Effector memory CD8-positive, alpha-beta T cell (primary cell): ENCODE data around the gene STARD3.
A peak's percentile ranks its signal among the peaks of the same experiment; 100 is the strongest.

ENCODE experiments used
- ATAC-seq: fragments of 150-1000 bp; cut with Tn5 transposase; replicated peaks from 2 replicates; pipeline ENCODE4 v1.10.0; 2021; ENCODE audit warnings: mild to moderate bottlenecking, moderate library complexity
- DNase-seq, 3 experiments: peaks; one replicate each; pipeline ENCODE4 v3.0.0; 2021
- H3K27ac Mint-ChIP-seq, 2 donors: one replicate each; pipeline ENCODE4 v1.8.0; 2022; ENCODE audit warnings: mild to moderate bottlenecking in 2 of 2, mixed read lengths in 2 of 2, moderate library complexity in 2 of 2
- H3K27me3 Mint-ChIP-seq, 2 donors: one replicate each; pipeline ENCODE4 v1.8.0; 2022; ENCODE audit warnings: mixed read lengths in 2 of 2
- H3K36me3 Mint-ChIP-seq: one replicate; pipeline ENCODE4 v1.8.0; 2022; ENCODE audit warnings: mild to moderate bottlenecking, moderate library complexity, mixed read lengths; ENCODE audit not compliant: insufficient read depth
- H3K4me1 Mint-ChIP-seq, 2 donors: one replicate each; pipeline ENCODE4 v1.8.0; 2022; ENCODE audit warnings: low read depth in 2 of 2, mixed read lengths in 2 of 2
- H3K4me3 Mint-ChIP-seq, 2 donors: one replicate each; pipeline ENCODE4 v1.8.0; 2022; ENCODE audit warnings: mild to moderate bottlenecking in 2 of 2, mixed read lengths in 2 of 2, moderate library complexity in 2 of 2
- H3K9me3 Mint-ChIP-seq, 2 donors: one replicate each; pipeline ENCODE4 v1.8.0; 2022; ENCODE audit warnings: mixed read lengths in 2 of 2

The STARD3 gene

GRCh38 chr17:39640591-39641031 is 3.7 kb downstream of the STARD3 start:
- ATAC-seq (no peak), DNase-seq (no peak)
- Mint-ChIP-seq H3K4me3 (no peak overlapping the region), H3K27ac (peak overlapping the region in 1 of 2 donors; percentile 22), H3K36me3 (peaks cover 3% of the 10 kb centered on the region), H3K27me3 (no peaks in the 10 kb centered on the region), H3K4me1 (peaks cover 75 to 77% of the 10 kb centered on the region in 2 donors), H3K9me3 (no peaks in the 10 kb centered on the region)

GRCh38 chr17:39641097-39641496 is 4.2 kb downstream of the STARD3 start:
- Mint-ChIP-seq H3K4me3 (no peak overlapping the region), H3K27me3 (no peaks in the 10 kb centered on the region), H3K36me3 (peaks cover 8% of the 10 kb centered on the region), H3K27ac (peak overlapping the region; percentile 27 to 73), H3K4me1 (peaks cover 75 to 80% of the 10 kb centered on the region in 2 donors), H3K9me3 (no peaks in the 10 kb centered on the region)
- ATAC-seq = no peak
- DNase-seq = no peak

GRCh38 chr17:39641883-39642282 is 4.9 kb downstream of the STARD3 start:
- Mint-ChIP-seq H3K27me3 (no peaks in the 10 kb centered on the region), H3K4me1 (peaks cover 71 to 76% of the 10 kb centered on the region in 2 donors), H3K27ac (peak overlapping the region; percentile 27 to 73), H3K36me3 (peaks cover 10% of the 10 kb centered on the region), H3K4me3 (no peak overlapping the region), H3K9me3 (no peaks in the 10 kb centered on the region)
- ATAC-seq = no peak
- no peak for DNase-seq

- Mint-ChIP-seq H3K27ac (peak overlapping the region; percentile 32 to 74), H3K4me1 (peaks cover 71 to 75% of the 10 kb centered on the region in 2 donors), H3K9me3 (no peaks in the 10 kb centered on the region), H3K36me3 (peaks cover 10% of the 10 kb centered on the region), H3K4me3 (no peak overlapping the region), H3K27me3 (no peaks in the 10 kb centered on the region)
- DNase-seq (no peak), ATAC-seq (no peak)
Measured at GRCh38 chr17:39642291-39643074, 5.5 kb downstream of the STARD3 start.

GRCh38 chr17:39643271-39643670 is 6.3 kb downstream of the STARD3 start:
- no peaks in the 10 kb centered on the region for H3K27me3 Mint-ChIP-seq
- H3K36me3 Mint-ChIP-seq = peaks cover 14% of the 10 kb centered on the region
- ATAC-seq (no peak), DNase-seq (no peak)
- H3K4me1 Mint-ChIP-seq = peaks cover 64 to 67% of the 10 kb centered on the region in 2 donors
- no peak overlapping the region for H3K4me3 Mint-ChIP-seq
- H3K9me3 Mint-ChIP-seq = no peaks in the 10 kb centered on the region
- H3K27ac Mint-ChIP-seq = peak overlapping the region; percentile 67 to 74

- H3K4me1 Mint-ChIP-seq = peaks cover 48 to 60% of the 10 kb centered on the region in 2 donors
- DNase-seq (no peak), ATAC-seq (no peak)
- H3K27ac Mint-ChIP-seq = no peak overlapping the region
- no peaks in the 10 kb centered on the region for H3K27me3 Mint-ChIP-seq
- no peaks in the 10 kb centered on the region for H3K9me3 Mint-ChIP-seq
- no peak overlapping the region for H3K4me3 Mint-ChIP-seq
- H3K36me3 Mint-ChIP-seq = peaks cover 18% of the 10 kb centered on the region
Measured at GRCh38 chr17:39647256-39647655, 10.3 kb downstream of the STARD3 start.

GRCh38 chr17:39648616-39649366 is 11.8 kb downstream of the STARD3 start:
- Mint-ChIP-seq H3K27me3 (no peaks in the 10 kb centered on the region), H3K4me1 (peaks cover 46 to 53% of the 10 kb centered on the region in 2 donors), H3K4me3 (no peak overlapping the region), H3K36me3 (peaks cover 21% of the 10 kb centered on the region), H3K27ac (peak overlapping the region; percentile 15 to 44), H3K9me3 (no peaks in the 10 kb centered on the region)
- DNase-seq = no peak
- ATAC-seq = no peak

- H3K27me3 Mint-ChIP-seq = no peaks in the 10 kb centered on the region
- peak overlapping the region; percentile 63 to 74 for H3K27ac Mint-ChIP-seq
- DNase-seq (no peak), ATAC-seq (no peak)
- H3K36me3 Mint-ChIP-seq = peaks cover 19% of the 10 kb centered on the region
- H3K9me3 Mint-ChIP-seq = no peaks in the 10 kb centered on the region
- H3K4me1 Mint-ChIP-seq = peaks cover 38 to 48% of the 10 kb centered on the region in 2 donors
- no peak overlapping the region for H3K4me3 Mint-ChIP-seq
Measured at GRCh38 chr17:39650121-39650579, 13.2 kb downstream of the STARD3 start.

GRCh38 chr17:39651923-39652586 is 15.1 kb downstream of the STARD3 start:
- H3K4me3 Mint-ChIP-seq = peak overlapping the region in 1 of 2 donors; percentile 3
- peak overlapping the region; percentile 74 to 81 for H3K27ac Mint-ChIP-seq
- H3K4me1 Mint-ChIP-seq = peaks cover 37 to 44% of the 10 kb centered on the region in 2 donors
- peaks cover 20% of the 10 kb centered on the region for H3K36me3 Mint-ChIP-seq
- ATAC-seq = no peak
- no peaks in the 10 kb centered on the region for H3K27me3 Mint-ChIP-seq
- DNase-seq = no peak
- no peaks in the 10 kb centered on the region for H3K9me3 Mint-ChIP-seq

GRCh38 chr17:39652587-39653315 is 15.8 kb downstream of the STARD3 start:
- Mint-ChIP-seq H3K27me3 (no peaks in the 10 kb centered on the region), H3K4me3 (peak overlapping the region in 1 of 2 donors; percentile 3), H3K9me3 (no peaks in the 10 kb centered on the region), H3K27ac (peak overlapping the region; percentile 74 to 81), H3K4me1 (peaks cover 37 to 44% of the 10 kb centered on the region in 2 donors), H3K36me3 (peaks cover 16% of the 10 kb centered on the region)
- no peak for DNase-seq
- no peak for ATAC-seq

- Mint-ChIP-seq H3K27me3 (no peaks in the 10 kb centered on the region), H3K4me1 (peaks cover 37 to 44% of the 10 kb centered on the region in 2 donors), H3K27ac (peak overlapping the region; percentile 81 to 90), H3K9me3 (no peaks in the 10 kb centered on the region), H3K36me3 (peaks cover 15% of the 10 kb centered on the region), H3K4me3 (no peak overlapping the region)
- DNase-seq (no peak), ATAC-seq (no peak)
Measured at GRCh38 chr17:39653316-39653661, 16.3 kb downstream of the STARD3 start.

GRCh38 chr17:39653662-39654331 is 16.9 kb downstream of the STARD3 start:
- Mint-ChIP-seq H3K9me3 (no peaks in the 10 kb centered on the region), H3K36me3 (peaks cover 17% of the 10 kb centered on the region), H3K4me3 (no peak overlapping the region), H3K27me3 (no peaks in the 10 kb centered on the region), H3K4me1 (peaks cover 34 to 41% of the 10 kb centered on the region in 2 donors), H3K27ac (peak overlapping the region in 1 of 2 donors; percentile 90)
- ATAC-seq (peak; percentile 91), DNase-seq (peak; percentile 81 to 88 (median 85))
